Bronchial epithelial cell (primary cell): ENCODE results near the gene TOMM40. TPM values are rescaled to one million over a fixed set of nuclear protein-coding genes. Genes with fewer than 3 reads are reported as not detected.

ENCODE experiments used
- DNase-seq: peaks from one replicate; pipeline ENCODE4 v3.0.0-alpha.2; 2010; ENCODE audit warnings: low read depth
- FAIRE-seq: peaks from 2 replicates; lab custom pipeline; 2011; peaks lifted over from hg19 to GRCh38; lab: Jason Lieb, UNC
- H3K27me3 ChIP-seq: 2 replicates; pipeline ENCODE4 v1.5.1; 2011; ENCODE audit warnings: low read length; ENCODE audit not compliant: control insufficient read depth, insufficient read depth
- H3K36me3 ChIP-seq: 2 replicates; pipeline ENCODE4 v1.5.1; 2011; ENCODE audit warnings: low read length; ENCODE audit not compliant: control insufficient read depth, insufficient read depth
- H3K4me3 ChIP-seq: 2 replicates; pipeline ENCODE4 v1.5.1; 2011; ENCODE audit warnings: mild to moderate bottlenecking, low read depth, low read length, control low read depth
- total RNA-seq: library from RNA; depleted of rRNA; stranded (reverse); fragments of >200 nt; gene quantifications from 2 replicates; pipeline ENCODE4 v1.2.1, GENCODE V29; 2014
- TF ChIP-seq, protein P1 (sequence below): IDR thresholded peaks from 2 replicates; pipeline ENCODE4 v1.5.1; 2011; ENCODE audit warnings: mild to moderate bottlenecking, moderate library complexity, low read length, control low read depth, inconsistent platforms; ENCODE audit not compliant: insufficient read depth, severe bottlenecking

The TOMM40 gene
- total RNA-seq, 1 donor from 2014 or later = 82.9 TPM

DNA sequence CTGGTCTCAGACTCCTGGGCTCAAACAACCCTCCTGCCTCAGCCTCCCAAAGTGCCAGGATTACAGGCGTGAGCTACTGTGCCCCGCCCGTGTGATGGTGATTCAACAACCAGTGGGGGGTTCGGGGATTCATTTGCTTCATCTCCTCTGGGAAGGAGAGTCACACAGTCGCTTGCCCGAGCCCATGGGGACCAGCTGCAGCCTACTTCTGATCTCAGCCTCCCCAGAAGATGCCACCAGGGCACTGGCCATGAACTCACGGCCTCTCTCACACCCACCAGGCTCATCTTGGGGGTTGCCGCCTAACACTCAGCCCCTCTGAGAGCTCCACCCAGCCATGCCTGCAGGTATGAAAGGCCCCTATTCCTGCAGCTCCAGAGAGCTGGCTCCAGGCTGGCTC lies 6.8 kb downstream of the TOMM40 start:
- Histone ChIP-seq H3K4me3 (no peak overlapping the region), H3K27me3 (no peaks in the 10 kb centered on the region), H3K36me3 (peaks cover 47% of the 10 kb centered on the region)
- TF ChIP-seq, protein P1, sequence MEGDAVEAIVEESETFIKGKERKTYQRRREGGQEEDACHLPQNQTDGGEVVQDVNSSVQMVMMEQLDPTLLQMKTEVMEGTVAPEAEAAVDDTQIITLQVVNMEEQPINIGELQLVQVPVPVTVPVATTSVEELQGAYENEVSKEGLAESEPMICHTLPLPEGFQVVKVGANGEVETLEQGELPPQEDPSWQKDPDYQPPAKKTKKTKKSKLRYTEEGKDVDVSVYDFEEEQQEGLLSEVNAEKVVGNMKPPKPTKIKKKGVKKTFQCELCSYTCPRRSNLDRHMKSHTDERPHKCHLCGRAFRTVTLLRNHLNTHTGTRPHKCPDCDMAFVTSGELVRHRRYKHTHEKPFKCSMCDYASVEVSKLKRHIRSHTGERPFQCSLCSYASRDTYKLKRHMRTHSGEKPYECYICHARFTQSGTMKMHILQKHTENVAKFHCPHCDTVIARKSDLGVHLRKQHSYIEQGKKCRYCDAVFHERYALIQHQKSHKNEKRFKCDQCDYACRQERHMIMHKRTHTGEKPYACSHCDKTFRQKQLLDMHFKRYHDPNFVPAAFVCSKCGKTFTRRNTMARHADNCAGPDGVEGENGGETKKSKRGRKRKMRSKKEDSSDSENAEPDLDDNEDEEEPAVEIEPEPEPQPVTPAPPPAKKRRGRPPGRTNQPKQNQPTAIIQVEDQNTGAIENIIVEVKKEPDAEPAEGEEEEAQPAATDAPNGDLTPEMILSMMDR = no peak
- FAIRE-seq = no peak
- no peak for DNase-seq

DNA sequence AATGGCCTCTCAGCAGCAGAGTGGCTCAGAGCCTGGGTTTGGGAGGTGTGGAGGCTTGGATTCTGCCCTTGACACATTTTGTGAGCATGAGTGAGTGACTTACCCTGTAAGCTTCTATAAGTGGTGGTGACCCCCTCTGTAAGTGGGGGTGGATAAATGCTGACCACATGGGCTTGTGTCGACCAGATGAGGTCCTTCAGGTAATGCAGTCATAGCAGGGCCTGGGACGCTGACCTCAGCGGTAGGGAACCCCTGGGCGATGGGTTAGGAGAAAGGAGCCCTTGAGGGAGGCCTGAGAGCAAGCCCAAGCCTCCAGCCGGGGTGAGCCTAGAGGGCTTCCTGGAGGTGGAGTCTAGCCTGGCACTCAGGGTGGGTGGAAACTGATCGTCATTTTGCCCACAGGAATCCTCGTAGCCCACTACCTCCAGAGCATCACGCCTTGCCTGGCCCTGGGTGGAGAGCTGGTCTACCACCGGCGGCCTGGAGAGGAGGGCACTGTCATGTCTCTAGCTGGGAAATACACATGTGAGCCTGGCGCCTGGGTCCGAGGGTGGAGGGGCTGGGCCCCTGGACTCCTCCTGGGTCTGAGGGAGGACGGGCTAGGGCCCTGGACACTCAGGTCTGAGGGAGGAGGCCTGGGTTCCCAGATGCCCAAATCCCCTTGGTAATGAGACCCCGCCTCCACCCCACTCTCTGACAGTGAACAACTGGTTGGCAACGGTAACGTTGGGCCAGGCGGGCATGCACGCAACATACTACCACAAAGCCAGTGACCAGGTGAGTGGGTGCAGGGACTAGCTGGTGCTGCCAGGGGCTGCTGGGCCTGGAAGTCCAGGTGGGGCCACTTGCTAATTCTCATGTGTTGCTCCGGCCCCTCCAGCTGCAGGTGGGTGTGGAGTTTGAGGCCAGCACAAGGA lies 9.5 kb downstream of the TOMM40 start:
- Histone ChIP-seq H3K4me3 (no peak overlapping the region), H3K36me3 (peaks cover 32% of the 10 kb centered on the region), H3K27me3 (no peaks in the 10 kb centered on the region)
- FAIRE-seq (no peak), DNase-seq (no peak)
- TF ChIP-seq, protein P1 = no peak

DNA sequence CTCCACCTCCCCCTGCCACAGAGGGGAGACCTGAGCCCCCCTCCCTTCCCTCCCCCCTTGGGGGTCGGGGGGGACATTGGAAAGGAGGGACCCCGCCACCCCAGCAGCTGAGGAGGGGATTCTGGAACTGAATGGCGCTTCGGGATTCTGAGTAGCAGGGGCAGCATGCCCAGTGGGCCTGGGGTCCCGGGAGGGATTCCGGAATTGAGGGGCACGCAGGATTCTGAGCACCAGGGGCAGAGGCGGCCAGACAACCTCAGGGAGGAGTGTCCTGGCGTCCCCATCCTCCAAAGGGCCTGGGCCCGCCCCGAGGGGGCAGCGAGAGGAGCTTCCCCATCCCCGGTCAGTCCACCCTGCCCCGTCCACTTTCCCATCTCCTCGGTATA lies 12.2 kb downstream of the TOMM40 start:
- no peak for DNase-seq

DNA sequence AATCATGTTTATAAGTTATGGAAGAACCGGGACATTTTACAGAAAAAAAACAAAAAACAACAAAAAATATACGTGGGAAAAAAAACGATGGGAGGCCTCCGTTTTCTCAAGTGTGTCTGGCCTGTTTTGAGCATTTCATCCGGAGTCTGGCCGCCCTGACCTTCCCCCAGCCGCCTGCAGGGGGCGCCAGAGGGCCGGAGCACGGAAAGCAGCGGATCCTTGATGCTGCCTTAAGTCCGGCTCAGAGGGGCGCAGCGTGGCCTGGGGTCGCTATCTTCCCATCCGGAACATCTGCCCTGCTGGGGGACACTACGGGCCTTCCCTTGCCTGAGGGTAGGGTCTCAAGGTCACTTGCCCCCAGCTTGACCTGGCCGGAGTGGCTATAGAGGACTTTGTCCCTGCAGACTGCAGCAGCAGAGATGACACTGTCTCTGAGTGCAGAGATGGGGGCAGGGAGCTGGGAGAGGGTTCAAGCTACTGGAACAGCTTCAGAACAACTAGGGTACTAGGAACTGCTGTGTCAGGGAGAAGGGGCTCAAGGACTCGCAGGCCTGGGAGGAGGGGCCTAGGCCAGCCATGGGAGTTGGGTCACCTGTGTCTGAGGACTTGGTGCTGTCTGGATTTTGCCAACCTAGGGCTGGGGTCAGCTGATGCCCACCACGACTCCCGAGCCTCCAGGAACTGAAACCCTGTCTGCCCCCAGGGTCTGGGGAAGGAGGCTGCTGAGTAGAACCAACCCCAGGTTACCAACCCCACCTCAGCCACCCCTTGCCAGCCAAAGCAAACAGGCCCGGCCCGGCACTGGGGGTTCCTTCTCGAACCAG lies 12.8 kb downstream of the TOMM40 start:
- DNase-seq = peak; percentile 20
- Histone ChIP-seq H3K36me3 (peaks cover 15% of the 10 kb centered on the region), H3K27me3 (no peaks in the 10 kb centered on the region), H3K4me3 (no peak overlapping the region)
- TF ChIP-seq, protein P1 = peak; percentile 96
- FAIRE-seq = no peak

More for the DNA sequence above, 12.2 kb downstream of the TOMM40 start:
- FAIRE-seq = no peak
- TF ChIP-seq, protein P1 = no peak
- Histone ChIP-seq H3K36me3 (peaks cover 16% of the 10 kb centered on the region), H3K4me3 (no peak overlapping the region), H3K27me3 (no peaks in the 10 kb centered on the region)

DNA sequence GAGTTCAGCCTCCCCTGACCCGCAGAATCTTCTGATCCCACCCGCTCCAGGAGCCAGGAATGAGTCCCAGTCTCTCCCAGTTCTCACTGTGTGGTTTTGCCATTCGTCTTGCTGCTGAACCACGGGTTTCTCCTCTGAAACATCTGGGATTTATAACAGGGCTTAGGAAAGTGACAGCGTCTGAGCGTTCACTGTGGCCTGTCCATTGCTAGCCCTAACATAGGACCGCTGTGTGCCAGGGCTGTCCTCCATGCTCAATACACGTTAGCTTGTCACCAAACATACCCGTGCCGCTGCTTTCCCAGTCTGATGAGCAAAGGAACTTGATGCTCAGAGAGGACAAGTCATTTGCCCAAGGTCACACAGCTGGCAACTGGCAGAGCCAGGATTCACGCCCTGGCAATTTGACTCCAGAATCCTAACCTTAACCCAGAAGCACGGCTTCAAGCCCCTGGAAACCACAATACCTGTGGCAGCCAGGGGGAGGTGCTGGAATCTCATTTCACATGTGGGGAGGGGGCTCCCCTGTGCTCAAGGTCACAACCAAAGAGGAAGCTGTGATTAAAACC lies 13.5 kb downstream of the TOMM40 start:
- no peak for DNase-seq
- H3K36me3 ChIP-seq = peaks cover 15% of the 10 kb centered on the region
- FAIRE-seq = no peak

More for the DNA sequence above, 13.5 kb downstream of the TOMM40 start:
- no peak overlapping the region for H3K4me3 ChIP-seq
- TF ChIP-seq, protein P1 = peak; percentile 17
- H3K27me3 ChIP-seq = no peaks in the 10 kb centered on the region
